ENCODE measurements around the gene GRIK1.
"Not testable (repeated sequence)": the region's sequence is repeated elsewhere in the genome, so short reads cannot be mapped to it uniquely, and the experiment has no call there.

The GRIK1 gene

DNA sequence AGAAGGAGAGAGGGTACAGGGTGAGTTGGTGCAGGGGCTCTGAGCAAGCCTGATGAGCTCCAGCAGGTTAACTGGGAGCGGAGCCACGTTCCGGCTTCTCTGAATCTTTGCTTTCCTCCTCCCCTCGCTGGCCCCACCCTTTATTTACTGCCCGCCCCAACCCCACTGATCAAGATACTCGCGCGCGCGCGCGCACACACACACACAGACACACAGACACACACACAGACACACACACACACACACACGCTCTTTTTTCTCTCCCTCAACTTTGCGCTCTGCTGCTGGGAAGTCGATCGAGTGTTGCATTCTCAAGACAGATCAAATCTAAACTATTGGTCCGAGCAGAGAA is at the start of gene GRIK1:
TSS of gene GRIK1 (minus strand) at position 73 of the 352 bp plus-strand sequence.
- no peak for DNase-seq (ENCODE audit: low read depth)

DNA sequence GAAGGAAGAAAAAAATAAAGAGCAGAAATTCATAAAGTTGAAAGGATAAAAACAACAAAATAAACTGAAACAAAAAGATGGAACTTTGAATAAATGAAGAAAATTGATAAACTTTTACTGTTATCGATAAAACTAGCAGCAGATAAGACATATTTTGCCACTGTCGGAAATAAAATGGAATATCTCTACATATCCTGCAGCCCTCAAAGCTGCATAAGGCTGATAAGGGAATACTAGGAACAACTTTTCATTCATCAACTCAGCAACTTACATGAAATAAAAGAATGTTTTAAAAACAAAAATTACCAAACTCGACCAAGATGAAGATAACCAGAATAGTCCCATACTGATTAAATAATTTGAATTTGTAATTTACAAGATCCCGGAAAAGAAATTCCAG is 48.0 kb upstream of the GRIK1 start:
- no peak for DNase-seq (ENCODE audit: low read depth)

DNA sequence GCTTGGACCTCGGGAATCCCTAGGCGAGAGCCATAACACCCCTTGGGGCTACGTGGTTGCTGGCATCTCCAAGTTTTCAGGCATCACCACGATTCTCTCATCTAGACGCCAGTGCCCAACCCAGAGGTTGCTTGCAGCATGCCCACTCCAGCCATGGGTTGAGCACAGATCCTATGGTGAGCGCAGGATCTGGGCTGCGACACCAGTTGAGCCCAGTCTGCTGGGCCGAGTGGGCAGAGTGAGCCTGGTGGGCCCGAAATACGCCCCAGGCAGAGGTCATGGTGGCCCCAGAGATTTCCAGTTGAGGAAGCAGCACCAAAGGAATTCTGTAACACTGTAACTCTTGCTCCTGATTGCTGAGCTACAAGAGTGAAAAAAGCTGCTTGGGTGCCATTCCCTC is 46.1 kb upstream of the GRIK1 start:
- DNase-seq (ENCODE audit: low read depth): no peak

- DNase-seq (ENCODE audit: low read depth): no peak
Measured at GRCh38 chr21:29979043-29979442, 39.2 kb upstream of the GRIK1 start.

DNA sequence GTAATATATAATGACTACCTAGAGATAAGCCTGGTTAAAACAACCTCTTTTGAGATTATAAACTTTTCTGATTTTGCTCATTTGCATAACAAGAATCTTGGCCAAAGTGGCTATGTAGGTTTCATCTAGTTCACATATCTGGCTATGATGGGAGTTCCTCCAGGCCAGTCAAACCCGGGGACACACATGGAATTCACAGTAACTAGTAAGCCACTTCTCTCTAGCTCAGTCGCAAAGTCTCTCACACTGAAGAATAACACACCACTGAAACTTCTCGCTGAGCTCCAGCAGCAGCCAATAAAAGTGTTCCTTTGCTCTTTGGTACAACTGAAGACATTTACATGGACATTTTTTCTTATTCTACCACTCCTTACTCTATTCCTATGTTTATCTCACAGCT is 36.0 kb upstream of the GRIK1 start:
- DNase-seq (ENCODE audit: low read depth): no peak

GRCh38 chr21:29973258-29973657 is 33.5 kb upstream of the GRIK1 start:
- DNase-seq (ENCODE audit: low read depth): no peak

GRCh38 chr21:29961291-29962027 is 21.7 kb upstream of the GRIK1 start:
- no peak for DNase-seq (ENCODE audit: low read depth)

- DNase-seq (ENCODE audit: low read depth): no peak
Measured at GRCh38 chr21:29958551-29958950, 18.8 kb upstream of the GRIK1 start.

- not testable (repeated sequence) for DNase-seq (ENCODE audit: low read depth)
Measured at GRCh38 chr21:29958035-29958434, 18.2 kb upstream of the GRIK1 start.

GRCh38 chr21:29953690-29954089 is 13.9 kb upstream of the GRIK1 start:
- DNase-seq (ENCODE audit: low read depth): no peak

DNA sequence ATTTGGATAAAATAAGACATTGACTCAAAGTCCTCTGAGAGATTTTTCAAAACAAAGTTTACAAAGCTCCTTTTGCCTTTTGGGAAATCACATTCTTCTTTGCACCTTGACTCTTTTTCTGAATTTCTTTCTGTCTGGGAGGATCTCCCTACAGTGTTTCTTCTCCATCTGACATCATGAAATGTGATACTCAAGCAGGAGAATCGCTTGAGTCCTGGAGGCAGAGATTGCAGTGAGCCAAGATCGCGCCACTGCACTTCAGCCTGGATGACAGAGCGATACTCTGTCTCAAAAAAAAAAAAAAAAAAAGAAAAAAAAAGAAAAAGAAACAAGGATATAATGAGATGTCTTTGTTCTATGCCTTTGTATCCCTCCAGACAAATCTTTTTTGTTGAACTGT is 13.3 kb upstream of the GRIK1 start:
- no peak for DNase-seq (ENCODE audit: low read depth)

GRCh38 chr21:29951911-29952310 is 12.1 kb upstream of the GRIK1 start:
- DNase-seq (ENCODE audit: low read depth): no peak

DNA sequence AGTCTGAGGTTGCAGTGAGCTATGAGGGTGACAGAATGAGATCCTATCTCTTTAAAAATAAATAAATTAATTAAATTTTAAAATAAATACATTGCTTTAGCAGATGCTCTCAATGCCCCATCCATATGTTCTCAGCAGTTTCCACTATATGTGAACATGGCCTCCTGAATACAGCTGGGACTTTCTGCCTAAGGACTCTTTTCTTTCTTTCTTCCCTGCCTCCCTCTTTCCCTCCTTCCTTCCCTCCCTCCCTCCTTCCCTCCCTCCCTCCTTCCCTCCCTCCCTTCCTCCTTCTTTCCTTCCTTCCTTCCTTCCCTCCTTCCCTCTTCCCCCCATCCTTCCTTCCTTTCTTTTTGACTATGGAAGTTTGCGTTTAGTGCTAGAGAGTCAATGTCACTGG is 10.2 kb upstream of the GRIK1 start:
- DNase-seq (ENCODE audit: low read depth): no peak

GRCh38 chr21:29947119-29947518 is 7.3 kb upstream of the GRIK1 start:
- no peak for DNase-seq (ENCODE audit: low read depth)

DNA sequence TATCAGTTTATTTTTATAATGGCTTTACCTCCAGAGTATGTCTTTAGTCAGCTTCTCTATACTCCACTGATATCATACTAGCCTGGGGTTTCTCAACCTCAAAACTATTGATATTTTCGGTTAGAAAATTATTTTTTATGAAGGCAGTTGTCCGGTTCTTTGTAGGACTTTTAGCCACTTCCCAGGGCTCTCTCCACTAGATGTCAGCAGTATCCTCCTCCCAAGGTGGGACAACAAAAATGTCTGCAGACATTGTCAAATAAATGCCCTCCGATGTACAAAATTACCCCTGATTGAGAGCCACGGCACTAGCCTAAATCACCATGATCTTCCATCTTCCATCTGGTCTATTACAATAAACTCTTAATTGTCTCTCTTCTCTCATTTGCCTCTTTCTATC is 4.1 kb upstream of the GRIK1 start:
- no peak for DNase-seq (ENCODE audit: low read depth)

DNA sequence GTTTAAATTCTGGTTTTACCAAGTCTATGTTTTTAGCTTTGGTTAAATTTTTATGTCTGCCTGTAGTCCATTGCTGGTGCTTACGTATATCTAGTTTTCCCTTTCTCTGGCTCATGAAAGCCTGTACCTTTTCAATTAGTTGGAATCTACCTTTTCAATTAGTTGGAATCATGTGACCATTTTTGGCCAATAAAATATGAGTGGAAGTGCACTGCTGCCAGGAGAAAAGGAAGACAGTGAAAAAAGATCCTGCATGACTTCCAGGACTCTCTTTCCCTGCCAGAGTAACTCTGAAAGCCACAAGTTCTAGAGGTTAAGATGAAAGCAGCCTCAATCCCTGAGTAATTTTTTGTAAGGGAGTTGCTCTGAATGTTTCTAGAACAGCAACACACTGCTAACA is 2.2 kb upstream of the GRIK1 start:
- no peak for DNase-seq (ENCODE audit: low read depth)

DNA sequence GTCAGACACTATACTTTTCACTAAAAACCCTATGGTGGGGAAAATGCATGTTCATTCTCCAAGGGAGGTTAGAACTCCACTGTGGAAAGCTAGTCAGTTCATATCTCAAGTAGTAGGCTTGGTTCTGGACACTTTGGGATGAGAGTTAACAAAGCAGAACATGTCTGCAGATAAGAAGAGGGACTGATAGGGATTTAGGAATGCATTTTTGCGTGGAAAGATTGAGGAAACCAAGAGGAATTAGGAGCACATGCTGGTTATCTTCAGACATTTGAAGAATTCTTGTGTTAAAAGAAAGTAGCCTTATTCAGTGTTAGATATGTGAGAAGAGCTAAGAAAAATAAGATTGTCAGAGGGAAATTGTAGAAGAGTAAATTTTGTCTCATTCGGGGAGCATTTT is 1.2 kb upstream of the GRIK1 start:
- DNase-seq (ENCODE audit: low read depth): no peak

DNA sequence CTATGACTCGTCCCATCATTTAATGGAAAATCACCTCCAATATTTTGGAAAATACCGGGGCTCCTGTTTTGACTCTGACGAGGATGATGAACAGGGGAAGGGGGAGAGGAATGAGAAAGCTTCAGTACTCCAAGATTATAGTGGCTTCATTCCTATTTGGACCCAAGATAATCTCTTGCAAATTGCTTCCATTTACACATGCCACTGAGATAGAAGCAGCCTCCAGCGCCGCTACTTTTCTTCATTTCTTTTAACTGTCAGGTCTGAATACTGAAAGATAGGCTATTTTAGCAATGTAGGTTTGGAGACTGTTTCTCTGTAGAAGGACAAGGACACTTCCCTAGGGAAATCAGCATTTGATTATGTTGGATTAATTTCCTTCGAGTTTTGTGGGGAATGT is 565 bp upstream of the GRIK1 start:
- DNase-seq (ENCODE audit: low read depth): no peak

DNA sequence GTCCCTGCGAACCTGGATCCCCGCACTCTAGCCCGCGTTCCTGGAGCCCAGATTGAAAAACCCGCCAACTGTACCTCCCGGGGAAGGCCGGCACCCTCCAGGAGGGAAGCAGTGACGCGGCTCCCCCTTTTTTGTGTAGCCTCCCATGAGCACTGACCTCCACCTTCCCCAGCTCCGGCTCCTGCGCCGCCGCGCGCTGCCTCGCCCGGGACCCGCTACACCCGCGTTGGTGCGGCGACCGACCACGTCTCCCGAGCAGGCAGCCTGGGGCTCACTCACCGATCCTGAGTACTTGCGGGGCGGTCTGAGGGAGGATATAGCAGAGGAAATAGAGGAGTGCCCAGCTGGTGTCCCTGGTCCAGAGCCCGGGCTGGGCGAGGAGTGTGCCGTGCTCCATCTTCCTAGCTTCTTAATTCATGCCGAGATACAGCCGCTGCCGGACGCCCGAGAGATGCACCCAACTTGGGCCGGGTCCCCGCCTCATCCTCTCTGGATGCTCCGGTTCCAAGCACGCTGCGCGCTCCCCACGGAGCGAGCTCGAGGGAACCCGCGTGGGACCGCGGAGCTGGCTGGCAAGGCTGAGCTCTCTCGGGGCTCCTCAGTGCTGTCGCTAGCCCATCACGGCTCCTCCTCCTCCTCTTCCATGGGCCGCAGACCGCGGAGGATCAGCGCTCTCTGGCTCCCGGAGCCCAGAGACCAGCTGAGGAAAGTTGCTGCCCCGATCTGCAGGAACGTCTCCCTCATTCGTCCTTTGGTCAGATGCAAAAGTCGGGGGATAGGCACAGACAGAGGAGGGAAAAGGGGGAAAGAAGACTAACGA is 482 bp downstream of the GRIK1 start:
- no peak for DNase-seq (ENCODE audit: low read depth)

- no peak for DNase-seq (ENCODE audit: low read depth)
Measured at GRCh38 chr21:29938776-29939103, 1.1 kb downstream of the GRIK1 start.

GRCh38 chr21:29933088-29933487 is 6.7 kb downstream of the GRIK1 start:
- no peak for DNase-seq (ENCODE audit: low read depth)

GRCh38 chr21:29928537-29928936 is 11.3 kb downstream of the GRIK1 start:
- DNase-seq (ENCODE audit: low read depth): no peak

- DNase-seq (ENCODE audit: low read depth): no peak
Measured at GRCh38 chr21:29920938-29921337, 18.9 kb downstream of the GRIK1 start.

DNA sequence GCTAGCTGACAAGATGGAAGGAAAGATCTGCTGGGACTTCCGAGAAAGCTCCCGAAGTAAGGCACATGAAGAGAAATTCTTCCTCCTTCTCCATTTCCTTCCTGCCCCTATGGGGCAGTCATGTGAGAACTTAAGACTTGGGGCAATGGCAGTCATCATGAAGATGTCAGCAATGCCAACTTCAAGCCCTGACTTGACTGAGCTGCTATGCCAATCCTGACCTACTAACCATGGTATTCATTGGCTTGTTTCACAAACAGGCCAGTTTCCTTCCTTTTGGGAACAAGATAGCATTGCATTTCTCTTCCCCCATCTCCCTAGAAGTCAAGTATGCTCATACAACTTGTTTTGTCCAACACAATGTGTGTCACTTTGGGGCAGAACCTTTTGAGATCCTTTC is 25.5 kb downstream of the GRIK1 start:
- no peak for DNase-seq (ENCODE audit: low read depth)
